Activated naive CD4-positive, alpha-beta T cell (primary cell): ENCODE results near the gene ATP2A3.

Experiments
- DNase-seq, 4 experiments: peaks; one replicate each; lab custom pipeline; 2025; lab: John Stamatoyannopoulos, UW

The ATP2A3 gene

DNA sequence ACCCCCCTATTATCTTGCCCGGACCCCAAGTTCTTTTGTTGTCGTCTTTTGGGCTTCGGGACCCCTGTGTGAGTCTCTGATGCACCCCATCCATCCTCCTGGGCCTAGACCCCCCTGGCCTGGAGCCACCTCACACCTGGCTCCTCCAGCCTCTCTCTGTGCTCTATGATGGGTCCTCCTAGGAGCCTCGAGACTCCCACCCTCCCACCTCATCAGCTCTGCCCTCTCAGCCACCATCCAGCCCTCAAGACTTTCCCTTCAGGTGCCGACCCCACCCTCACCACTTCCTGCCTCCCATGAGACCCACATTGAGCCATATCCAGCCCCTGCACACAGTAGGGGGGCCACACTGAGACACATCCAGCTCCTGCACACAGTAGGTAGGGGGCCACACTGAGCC, 8.7 kb upstream of the ATP2A3 start:
- DNase-seq: no peak

DNA sequence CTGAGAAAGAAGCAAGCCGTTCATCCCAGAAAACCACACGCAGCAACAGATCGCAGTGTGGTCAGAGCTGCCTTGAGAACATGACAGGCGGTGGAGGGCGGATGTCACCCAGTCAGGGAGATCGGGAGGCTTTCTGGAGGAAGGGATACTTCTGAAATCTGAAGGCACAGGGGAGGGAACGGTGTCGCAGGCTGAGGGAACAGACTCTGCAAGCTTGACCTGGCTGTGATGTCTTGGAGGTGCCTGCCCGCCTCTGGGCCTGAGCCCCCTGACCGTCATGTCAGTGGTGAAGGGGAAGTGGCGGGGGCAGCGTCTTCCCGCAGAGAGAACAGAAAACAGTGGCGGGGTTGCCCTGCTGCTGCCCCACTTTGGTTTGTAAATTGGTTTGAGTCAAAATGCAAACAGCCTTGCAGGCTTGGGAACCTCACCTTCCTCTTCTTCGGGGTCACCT, 8.1 kb upstream of the ATP2A3 start:
- DNase-seq: peak in 1 of 4 experiments; percentile 11

DNA sequence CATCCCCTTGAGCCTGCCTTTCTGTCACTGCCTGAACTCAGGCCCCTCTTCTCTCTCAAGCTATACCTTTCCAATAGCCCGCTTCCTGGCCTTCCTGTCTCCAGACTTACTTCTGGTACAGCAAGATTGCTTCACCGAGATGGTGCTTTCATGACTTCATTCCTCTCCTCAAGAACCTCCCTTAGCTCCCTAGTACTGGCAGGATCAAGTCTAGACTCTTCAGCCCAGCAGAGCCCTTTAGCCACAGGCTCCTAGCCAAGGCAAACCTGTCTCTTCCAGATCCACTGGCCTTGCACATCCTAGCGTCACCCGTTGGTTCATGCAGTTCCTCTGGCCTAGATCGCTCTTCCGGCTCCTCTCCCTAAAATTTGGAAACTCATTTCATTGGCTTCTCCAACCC, 6.4 kb upstream of the ATP2A3 start:
- DNase-seq: no peak

DNA sequence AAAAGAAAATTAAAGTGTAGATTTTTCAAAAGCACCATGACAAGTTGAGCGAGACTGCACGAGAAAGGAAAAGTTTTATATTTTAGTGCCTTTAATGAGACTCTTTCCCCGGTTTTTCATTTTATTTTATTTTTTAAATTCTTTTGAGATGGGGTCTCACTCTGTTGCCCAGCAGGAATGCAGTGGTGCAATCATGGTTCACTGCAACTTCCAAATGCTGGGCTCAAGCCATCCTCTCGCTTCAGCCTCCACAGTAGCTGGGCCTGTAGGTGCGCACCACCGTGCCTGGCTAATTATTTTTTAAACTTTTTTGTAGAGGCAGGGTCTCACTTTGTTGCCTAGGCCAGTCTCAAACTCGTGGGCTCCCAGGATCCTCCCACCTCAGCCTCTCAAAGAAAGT, 5.7 kb upstream of the ATP2A3 start:
- DNase-seq: no peak

DNA sequence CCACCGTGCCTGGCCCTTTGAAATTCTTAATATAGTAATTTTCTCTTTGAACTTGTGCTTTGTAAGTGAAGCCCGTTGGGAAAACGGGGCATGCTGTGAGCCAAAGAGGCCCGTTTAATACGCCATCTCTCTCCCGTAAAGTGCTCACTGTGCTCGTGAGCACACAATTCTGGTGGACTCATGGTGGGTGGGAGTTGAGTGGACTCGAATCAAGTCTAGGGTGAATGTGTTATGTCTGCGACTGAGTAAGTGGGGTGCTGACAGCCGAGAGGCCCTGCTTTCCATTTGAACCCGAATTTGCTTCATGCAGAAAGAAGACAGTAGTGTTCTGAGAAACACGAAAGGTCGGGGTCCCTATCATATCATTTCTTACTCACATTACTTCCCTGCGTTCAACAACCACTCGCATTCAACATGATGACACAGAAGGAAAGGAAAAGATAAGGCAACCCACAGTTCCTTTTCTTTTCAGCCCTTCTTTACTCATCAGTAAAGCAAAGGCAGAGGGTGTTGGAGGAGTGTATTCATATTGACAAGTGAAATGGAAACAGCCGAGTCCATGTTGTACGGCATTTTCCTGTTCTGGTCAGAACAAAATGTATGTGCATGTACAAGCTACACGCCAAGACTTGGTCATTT, 4.8 kb upstream of the ATP2A3 start:
- DNase-seq: no peak

DNA sequence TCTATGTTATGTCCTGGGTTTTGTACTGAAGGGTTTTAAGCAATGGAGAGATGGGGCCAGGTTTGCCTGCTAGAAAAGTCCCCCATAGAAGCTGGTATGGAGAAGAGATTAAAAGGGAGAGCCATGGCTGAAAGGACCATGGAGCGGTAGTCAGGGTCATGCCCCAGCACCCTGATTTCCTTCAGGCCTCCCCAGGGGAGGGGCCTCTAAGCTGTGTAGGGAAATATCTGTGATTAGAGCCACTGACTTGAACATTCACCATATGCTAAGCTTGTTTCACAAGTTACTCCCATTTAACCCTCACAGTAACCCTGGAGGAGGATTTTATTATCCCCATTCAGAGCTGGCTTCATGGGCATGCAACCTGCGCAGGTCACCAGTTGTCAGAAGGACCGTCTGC, 3.8 kb upstream of the ATP2A3 start:
- DNase-seq: no peak

DNA sequence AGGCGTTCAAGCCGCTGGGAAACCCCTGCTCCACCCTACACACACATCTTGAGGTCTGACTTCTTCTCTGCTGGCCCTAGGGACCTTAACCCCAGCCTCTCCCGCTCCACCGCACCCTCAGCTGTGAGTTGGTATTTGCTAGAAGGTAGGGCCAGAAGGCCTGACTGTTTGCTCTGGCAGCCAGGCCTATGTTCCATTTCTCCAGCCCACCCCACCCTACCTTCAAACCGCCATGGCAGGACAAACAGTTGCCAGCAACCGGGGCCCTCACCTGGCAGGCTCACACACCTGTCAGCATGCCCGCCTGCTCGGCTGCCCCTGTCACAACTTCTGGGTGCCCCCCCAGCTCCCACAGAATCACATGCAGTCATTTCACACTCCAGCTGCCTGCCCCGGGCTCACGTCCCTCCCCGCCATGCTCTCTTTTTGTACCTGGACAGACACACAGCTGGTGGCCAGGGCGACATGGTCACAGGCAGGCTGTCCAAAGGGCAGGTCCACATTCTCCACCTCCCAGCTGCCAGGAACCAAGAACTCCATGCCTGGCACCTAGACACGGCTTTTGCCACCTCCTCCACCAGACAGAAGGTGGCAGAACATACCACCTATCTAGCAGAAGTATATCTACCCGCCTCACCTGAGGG, 2.6 kb upstream of the ATP2A3 start:
- DNase-seq: no peak

DNA sequence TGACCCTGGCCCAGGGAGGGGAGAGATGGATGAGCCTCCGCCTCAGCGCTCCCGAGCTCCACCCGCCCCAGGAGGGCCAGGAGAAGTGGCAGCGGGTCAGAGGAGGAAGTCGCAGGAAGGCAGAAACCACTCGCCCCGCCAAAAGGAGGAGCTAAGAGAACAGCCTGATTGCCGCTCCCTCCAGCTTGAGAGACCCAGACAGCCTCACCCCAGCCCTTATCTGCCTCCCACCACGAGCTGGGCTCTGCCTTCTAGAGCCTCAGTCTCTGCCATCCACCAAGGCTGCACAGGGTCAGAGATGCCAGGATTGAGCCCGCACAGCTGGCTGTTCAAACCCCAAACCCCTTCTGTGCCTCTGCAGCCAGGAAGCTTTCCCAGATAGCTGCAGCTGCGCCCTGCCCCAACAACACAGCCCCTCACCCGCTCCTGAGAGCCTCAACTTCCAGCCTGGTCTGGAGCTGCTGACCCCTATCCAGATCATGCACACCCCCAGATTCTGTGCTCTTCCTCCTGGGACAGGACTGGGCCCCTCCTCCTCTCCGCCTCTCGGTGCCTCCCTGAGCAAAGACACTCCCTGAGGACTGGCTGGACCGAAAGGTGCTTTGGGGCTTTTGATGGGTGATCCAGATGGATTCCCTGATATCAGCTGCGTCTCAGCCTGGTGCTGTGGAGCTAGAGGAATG, 1.0 kb upstream of the ATP2A3 start:
- DNase-seq: peak in 3 of 4 experiments; percentile 27 to 46 (median 34)

DNA sequence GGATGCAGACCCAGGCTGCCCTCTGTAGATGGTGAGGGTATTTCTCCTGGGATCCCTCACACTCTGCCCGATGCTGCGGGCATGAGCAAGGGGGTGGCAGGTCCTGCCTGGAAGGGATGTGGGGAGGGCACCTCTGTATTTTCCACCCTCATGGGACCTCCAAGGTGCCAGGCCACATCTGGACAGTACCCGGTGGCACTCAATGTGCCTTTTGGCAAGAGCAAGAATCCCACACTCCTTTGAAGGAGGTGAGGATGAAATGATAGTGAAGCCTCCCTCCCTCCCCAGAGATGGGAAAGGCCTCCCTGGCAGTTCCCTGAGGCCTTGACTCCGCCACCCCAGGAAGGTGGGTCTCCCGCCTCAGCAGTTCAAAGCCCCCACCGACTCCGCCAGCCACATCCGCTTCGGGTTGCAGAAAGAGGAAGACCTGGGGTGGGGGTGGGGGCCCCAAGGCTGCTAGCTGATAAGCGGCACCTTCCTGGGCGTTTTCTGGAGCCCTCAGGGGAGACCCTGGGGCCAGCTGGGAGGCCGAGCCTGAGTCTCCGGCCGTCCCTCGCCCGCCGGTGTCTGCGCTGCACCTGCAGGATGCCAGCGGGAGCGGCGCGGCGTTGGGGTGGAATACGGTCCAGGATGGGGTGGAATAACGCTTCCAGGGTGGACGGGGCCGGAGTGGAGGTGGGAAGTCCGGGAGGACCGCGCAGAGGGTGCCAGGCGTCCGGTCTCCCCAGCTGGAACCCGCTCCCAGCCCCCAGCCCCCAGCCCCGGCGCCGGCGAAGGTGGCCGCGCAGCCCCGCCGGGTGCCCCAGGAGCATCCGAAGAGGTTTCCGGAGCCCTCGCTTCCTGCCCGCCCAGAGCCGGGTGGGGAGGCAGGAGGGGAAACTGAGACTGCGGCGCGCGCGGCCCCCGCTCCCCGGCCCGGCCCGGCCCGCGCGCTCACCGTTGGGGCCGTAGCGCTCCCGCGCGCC, 718 bp downstream of the ATP2A3 start:
- DNase-seq: peak in 2 of 4 experiments; percentile 67 to 76

DNA sequence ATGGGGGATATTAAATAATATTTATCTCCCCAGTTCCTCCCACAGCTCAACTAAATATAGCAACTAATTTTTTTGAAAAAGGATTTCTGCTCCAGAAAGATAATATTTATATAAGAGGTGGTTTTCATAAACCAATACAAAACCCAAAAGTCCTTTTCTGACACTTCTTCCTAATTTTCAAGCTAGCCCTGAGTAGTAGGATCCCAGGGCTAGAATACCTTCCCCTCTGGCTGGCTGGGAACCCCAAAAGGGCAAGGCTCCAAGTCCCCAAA, 1.3 kb downstream of the ATP2A3 start:
- no peak for DNase-seq

DNA sequence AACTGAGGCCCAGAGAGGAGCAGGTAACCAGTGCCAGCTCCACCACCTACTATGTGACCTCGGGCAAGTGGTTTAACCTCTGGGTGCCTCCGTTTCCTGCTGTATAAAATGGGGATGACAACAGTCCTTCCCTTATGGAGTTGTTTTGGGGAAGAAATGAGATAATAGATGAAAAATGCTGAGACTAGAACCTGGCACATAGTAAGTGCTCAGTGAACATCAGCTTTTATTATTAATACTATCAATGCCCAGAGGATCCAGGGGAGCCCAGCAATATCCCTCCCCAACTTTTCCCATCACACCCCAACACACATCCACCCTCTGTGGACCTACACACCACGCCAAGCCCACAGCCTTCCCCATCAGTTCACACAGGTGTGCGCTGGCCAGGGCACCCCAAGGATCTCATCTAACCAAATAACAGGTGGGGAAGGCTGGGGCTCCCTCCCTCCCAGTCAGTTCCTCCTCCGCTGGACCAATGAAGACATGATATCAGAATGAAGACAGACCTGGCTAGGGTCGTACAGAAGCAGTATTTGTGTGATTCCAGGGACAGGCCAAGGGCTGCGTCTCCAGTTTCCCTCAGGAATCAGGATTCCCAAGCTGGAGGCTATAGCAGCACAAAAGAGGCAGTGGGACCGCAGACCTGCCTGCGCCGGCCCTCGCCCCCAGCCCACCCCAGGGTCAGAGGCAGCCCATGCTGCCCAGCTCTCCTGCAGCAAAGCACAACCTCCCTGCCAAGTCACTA, 1.8 kb downstream of the ATP2A3 start:
- no peak for DNase-seq

DNA sequence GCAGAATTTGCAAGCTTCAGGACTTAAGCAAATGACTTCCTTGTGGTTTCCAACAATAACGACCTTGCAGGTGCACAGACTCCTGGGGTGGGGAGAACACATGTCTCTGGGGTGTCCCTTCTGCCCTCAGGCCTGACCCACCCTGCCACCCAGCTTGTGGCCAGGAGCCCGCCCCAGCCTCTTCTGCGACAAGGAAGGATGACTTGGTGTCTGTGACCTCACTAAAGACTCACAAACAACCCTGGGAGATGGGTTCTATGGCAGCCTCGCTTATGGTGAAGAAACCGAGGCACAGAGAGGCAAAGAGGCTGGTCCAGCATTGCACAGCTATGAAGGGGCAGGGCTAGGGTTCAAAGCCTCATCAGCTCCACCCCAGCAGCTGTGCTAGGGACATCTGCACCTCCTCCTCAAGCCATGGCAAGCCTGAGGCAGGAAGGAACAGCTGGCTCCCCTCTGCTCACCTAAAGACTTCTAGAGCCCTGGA, 2.6 kb downstream of the ATP2A3 start:
- DNase-seq: no peak

DNA sequence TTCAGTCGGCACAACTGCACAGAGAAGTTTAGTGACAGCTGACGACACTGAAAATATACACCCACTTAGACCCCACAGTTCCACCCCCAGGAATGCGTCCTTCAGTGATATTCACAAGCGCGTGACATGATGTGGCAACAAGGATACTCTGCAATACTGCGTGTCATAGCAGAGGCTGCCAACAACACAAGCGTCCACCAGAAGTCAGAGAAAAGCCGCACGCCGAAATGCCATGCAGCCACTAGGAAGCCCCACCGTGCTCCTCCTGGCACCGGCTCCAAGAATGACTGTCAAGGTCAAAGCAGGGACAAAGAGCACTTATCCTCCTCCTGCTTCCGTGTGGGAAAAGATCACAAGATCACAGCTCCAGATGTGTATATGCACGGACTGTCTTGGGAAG, 3.5 kb downstream of the ATP2A3 start:
- no peak for DNase-seq

DNA sequence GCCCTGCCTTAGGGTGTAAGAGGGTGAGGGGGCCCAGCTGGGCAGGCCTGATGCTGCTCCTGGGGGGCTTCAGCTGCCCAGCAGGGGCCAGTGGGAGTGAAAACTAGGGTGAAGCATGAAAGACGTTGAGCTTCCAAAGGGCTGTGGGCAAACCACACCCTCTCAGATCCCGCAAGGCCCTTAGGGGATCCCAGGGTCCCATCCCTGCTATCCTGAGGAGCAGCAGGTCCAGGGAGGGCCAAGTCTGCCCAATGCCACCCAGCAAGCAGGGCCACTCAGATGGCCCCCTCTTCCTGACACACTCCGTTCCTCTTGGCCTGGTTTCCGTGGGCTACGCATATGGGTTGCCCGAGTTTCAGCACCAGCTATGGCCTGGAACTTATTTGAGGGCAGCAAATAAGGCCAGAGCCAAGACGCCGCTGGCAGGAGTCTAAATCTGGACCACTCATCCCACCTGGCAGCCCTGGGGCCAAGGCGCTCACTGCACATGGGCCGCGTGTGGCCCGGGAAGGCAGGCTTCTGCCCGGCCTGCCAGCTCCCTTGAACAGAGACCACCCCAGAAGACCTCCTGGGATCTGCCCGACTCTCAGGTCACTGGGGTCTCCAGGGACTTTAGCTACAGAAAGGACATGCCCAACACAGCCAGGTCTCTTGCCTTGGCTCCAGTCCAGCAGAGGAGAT, 4.2 kb downstream of the ATP2A3 start:
- no peak for DNase-seq

DNA sequence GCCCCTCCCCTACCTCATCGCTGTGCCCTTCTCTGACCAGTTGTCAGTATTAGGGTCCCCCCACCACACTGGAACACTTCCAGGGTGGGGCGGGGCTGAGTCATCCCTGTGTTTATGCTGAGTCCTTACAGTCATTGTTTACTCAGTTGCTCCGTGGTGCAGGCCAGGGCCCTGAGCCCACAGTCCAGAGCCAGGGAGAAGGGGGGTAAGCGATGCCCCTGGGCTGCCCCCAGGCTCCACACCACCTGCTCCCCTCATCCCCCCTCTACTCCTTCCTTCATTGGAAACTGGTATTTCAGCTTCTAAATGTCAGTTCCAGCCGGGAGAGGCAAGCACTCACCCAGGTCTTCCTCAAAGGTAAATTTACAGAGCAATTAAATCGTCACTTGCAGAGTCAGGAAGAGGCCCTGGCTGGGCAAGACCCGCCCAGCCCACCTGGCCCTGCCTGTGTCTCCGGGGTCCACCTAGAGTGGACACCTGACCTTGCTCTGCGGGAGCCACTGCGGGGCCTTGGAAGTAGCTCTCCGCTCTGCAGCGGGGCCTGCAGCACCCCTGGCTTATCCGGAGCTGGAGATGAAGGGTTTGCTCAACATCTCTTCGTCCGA, 4.8 kb downstream of the ATP2A3 start:
- DNase-seq: no peak

DNA sequence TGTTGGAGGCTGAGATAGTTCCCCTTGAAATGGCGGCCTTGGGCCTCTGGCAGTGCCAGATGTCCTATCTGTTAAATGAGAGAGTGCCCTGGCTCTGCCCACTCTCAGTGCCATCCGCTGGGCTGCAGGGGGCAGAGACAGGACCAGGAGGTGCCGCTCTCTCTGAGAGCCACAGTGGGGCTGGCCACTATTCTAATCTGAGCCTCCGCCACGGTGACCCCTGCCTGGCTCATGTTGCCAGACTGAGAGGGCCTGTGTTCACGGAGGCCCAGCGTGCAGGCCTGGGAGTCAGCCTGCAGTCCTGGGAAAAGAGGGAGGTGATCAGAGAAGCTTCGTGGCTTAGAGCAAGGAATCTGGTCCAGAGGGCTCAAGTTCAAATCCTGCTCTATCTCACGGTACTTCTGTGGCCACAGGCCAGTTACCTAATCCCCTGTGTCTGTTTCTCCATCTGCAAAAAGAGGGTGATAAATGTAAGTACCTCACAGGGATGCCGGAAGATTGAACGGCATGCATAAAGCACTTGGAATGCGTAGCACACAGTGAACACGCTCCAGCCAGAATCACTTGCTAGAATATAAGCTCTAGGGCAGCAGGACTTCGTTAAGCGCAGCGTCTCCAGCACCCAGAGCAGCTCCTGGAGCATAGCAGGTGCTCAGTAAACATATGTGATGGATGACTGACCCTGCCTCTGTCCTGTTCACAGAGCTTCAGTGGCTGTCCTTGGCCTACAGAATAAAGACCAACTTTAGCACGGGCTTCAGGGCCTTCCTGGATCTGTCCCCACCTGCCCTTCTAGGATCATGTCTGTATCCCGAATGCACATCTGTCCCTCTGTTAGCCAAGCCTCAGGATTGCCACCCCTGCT, 6.3 kb downstream of the ATP2A3 start:
- no peak for DNase-seq

DNA sequence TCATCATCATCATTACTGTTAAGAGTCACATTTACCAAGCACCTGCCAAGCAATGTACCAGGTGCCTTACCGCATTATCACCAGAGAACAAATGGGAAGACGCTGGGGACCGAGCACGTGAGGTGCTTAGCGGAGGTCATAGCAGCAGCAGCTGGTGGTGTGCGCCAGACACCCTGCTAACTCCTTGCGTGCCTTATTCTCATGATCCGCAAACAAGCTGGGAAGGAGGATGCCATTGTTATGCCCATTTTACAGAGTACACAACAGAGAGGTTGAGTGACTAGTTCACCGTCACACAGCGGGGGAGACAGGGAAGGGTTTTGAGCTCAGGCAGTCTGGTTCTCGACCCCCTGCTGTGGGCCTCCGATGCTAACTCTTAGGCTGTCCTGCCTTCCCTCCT, 7.3 kb downstream of the ATP2A3 start:
- DNase-seq: no peak

DNA sequence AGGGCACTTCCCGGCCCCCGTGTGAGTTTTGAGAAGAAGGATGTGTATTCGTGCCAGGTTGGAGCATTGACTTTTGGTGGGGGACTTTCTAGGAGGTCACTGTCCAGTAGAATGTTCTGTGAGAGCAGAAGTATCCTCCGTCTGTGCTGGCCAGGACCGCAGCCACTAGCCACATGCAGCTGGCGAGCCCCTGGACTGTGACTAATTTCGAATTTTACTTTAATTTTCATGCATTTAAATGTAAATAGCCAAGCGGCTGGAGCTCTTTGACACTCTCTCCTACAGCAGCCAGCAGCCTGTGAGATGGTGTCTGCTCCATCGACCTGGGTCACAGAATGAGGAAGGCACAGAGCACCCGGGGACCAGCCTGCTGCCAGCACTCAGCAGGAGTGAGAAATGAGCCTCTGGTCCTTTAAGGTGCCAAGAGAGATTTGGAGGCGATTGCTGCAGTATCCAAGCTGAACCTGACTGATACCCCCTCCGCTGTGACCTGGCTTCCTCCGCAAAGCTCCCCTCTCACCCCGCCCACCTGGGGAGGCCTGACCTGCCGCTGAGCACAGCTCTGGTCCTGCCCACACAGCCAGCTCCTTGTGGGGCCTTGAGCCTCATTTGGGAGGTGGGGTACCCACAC, 7.8 kb downstream of the ATP2A3 start:
- no peak for DNase-seq

DNA sequence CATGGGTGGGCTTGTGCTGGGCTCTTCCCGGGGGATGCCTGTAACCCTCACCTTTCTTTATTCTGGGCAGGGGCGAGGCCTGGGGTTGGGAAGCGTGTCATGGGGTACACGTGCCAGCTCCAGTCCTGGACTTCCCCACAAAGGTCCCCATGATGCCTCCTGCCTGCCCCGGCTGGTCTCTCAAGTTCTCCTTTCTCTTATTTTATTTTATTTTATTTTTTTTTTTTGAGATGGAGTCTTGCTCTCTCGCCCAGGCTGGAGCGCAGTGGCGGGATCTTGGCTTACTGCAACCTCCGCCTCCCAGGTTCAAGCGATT, 8.6 kb downstream of the ATP2A3 start:
- DNase-seq: no peak
